HG03060 (cell line): ENCODE measurements around the gene NUDT16L1.

Experiments
- ATAC-seq: cut with Tn5 transposase; IDR thresholded peaks from one replicate; pipeline ENCODE4 v1.9.1; 2021; ENCODE audit warnings: low read depth, moderate number of reproducible peaks; ENCODE audit not compliant: unreplicated experiment

Gene NUDT16L1

DNA sequence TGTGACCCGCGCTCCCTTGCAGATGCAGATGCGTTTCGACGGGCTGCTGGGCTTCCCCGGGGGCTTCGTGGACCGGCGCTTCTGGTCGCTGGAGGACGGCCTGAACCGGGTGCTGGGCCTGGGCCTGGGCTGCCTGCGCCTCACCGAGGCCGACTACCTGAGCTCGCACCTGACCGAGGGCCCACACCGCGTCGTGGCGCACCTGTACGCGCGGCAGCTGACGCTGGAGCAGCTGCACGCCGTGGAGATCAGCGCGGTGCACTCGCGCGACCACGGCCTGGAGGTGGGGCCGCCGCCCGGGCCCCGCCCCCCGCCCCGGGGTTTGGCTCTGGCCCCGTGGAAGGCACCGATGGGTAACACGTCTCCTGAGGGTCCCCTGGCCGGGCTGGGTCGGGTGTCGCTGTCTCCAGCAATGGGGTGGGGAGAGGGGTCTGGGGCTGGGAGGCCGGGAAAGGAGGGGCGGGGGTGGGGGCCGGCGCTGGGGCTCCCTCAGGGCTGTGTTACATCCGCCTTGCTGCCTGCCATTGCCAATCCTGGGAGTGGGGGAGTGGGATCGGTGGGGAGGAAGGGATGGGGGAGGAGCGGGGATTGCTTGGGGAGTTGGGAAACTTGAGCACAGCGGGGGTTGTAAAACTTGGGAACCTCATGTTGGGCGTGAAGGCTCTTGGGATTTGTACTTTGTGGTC, 737 bp downstream of the NUDT16L1 start:
- peak; percentile 8 for ATAC-seq

DNA sequence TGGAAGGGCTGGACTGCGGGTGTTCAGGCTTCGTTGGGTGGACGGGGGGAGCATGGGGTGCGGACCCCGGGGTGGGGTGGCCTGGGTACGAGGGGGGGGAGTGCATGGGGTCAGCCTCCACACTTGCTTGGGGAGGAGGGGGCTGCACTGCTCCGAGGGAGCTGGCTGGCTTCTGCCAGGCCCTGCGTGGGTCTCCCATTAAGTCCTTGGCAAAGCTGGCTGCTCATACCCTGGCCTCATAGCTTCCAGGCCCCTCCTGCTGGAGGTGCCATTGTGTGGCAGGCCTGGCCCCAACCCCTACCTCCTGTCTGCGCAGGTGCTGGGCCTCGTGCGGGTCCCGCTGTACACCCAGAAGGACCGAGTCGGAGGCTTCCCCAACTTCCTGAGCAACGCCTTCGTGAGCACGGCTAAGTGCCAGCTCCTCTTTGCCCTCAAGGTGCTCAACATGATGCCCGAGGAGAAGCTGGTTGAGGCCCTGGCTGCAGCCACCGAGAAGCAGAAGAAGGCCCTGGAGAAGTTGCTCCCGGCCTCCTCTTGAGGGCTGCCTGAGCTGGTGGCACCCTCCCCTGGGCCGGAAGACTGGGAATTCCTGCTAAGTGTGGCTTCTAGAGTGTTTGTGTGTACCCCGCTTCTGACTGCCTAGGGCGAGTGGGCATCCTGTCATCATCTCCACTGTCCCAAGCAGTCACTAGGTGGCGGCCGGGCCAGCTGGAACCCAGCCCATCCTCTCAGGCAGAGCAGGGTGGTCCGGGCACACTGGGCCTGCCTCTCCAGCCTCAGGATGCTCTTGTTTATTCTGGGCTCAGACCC, 1.5 kb downstream of the NUDT16L1 start:
- no peak for ATAC-seq

DNA sequence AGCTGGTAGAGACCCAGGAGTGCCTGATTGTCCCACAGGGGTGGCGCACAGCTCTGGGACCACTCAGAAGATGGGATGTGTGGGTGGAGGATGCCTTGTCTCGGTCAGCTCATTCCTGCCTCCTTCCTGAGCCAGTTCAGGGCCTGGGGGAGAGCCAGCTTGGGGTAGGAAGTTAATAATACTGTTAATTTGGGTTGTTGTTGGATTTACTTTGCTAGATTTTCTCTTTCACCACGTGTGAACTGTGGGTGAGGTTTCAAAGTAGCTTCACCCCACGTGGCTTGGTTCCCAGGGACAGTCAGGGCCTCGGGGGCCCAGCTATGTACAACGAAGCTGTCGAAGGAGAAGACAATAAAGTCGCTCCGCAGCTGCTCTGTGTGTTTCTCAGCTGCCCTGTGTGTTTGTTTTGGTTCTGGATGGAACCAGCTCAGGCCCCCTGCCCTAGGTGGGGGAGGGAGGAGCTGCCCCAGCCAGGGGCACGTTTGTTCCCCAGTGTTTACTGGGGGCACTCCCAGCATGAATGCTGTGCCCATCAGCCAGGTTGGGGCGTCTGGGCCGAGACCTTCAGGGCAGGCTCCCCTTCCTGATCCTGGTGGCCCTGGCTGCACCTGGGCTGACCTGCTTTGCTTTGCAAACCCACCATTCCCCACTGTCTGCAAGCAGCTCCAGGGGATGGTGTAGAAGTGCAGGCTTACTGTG, 2.3 kb downstream of the NUDT16L1 start:
- no peak for ATAC-seq

DNA sequence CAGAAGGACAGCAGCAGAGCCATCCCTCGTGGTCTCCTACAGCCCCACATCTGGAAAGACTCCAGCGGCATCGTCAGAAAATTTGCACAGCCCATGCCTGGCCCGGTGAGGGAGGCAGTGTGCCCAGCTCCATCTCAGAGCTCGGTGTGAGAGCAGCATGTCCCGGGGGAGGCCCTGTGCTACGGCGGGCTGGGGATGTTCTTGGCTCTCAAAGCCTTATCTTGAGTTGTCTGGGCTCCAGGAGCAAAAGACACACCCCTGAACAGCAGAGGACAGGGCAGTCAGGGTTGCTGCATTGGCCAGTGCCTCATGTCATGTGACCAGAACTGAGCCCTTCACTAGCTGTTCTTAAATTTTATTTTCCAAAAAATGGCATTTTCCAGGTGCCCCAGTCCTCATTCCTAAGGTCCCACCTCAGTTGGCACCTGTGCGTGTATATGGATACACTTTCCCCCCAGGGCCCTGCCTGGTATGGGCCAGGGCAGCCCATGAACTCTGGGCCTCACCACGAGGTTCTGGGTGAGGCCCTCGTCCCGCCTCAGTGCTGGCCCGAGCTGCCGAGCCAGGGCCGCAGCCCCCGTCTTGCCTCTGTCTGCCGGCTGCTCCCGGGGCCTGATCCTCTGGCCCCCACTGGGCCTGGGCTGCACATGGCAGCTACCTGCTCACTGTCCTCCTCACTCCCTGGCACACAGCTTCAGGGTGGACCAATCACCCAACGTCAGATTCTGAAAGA, 3.0 kb downstream of the NUDT16L1 start:
- ATAC-seq, result no peak

DNA sequence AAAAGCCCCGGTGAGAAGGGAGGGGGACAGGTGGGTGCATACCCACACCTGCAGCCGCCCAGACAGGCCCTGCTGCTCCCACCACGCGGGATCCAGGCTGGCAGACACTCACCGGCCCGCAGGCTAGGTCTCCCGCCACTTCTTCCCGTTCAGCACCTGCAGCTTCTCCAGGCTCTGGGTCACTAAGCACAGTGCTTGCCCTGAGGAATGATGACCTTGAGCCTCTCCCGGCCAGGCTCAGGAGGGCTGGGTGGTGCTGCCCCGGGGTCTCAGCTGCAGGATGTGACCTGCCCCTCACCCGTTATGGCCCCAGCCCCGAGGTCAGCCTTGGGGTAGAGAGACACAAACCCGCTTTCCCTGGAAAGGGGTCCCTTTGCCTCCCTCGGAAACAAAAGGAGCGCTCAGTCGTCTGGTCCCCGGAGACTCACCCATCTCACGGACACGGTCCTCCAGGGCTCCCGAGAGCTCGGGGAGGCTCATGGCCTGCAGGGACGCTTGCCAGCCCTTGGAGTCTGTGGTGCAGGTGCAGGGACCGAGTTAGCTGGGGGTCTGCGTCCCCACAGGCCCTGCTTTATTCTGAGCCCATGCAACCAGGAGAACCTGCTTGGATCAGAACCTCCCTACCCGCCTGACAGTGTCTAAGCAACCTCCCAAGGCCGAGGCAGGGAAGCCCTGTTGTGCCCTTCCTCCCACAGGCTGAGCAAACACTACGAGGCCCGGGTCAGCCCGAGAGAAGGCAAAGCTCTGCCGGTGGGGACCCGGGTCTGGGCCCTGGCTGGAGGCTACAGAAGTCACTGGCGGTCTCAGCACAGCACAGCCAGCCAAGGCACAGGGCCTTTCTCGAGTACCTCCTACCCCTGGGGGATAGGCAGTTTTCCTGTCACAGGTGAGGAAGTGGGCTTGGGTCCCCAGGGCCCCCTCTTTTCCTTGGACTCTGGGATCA, 3.8 kb downstream of the NUDT16L1 start:
- ATAC-seq, result no peak

DNA sequence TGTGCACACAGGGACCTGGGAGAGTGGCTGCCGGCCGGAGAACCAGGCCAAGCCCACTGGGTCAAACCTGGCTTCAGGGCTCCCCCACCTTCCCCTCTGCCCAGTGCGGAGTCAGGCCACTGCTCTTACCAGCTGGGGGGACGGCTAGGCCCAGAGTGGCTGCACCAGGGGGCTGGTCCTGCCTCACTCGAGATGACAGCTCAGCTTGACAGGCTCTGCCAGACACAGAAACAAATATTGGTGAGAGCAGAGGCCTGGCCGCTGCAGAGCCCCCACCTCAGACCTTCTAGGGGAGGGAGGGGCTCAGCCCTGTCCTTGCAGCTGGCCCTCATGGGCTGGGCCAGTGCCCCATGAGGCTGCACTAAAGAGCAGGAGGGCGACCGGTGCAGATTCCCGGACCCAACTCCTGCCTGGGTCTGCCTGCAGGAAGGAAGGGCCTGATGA, 4.5 kb downstream of the NUDT16L1 start:
- no peak for ATAC-seq

DNA sequence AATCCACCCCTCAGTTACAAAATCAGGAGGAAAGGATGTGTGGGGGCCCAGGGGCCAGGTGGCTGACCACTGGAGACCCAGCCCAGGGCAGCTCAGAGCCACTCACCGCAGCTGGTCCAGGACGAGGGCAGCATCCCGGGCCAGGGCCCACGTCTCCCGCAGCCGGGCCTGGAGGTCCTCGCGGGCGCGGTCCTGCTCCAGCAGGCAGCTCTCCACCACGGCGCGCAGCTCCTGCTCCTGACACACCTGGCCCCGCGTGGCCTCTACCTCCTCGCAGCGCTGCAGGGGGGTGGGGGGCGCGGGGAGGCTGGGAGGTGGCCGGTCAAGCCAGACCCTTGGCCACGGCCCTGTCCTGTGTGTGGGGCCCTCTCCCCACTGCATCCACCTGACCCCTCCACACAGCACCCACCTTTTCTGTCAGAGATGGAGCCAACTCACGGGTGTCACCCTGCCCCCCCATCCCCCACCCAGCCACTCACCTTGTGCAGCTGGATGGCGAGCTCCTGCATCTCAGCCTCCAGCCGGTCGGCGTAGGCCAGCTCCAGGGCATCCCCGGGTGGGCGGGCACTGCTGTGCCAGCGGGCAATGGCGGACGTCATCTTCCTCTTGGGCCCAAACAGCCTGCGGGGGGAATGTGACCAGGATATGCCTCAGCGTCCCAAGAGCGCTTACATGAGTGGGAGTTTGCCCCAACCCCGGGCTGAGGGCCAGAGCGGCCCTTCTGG, 5.1 kb downstream of the NUDT16L1 start:
- no peak for ATAC-seq

DNA sequence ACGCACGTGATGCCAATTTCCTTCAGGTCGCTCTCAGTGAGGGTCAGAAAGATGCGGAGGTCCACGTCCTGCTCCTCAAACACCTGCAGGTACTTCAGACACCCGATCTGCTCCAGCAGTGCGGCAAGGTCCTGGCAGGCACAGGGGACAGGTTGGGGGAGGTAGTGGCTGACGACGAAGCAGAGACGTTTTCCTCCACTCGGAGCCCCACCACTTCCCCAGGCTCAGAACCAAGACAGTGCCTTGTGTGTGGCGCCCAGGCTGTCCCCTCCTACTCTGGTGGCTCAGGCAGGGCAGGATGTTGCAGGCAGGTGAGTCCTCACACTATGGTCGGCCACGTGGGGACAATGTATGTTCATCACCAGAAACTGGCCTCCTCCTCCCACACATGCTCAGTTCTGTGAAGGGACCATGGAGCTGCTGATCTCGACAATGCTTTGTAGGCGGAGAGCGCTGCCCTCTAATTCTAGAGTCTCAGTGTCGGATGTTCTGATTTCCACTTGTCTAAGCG, 5.7 kb downstream of the NUDT16L1 start:
- ATAC-seq, result no peak

DNA sequence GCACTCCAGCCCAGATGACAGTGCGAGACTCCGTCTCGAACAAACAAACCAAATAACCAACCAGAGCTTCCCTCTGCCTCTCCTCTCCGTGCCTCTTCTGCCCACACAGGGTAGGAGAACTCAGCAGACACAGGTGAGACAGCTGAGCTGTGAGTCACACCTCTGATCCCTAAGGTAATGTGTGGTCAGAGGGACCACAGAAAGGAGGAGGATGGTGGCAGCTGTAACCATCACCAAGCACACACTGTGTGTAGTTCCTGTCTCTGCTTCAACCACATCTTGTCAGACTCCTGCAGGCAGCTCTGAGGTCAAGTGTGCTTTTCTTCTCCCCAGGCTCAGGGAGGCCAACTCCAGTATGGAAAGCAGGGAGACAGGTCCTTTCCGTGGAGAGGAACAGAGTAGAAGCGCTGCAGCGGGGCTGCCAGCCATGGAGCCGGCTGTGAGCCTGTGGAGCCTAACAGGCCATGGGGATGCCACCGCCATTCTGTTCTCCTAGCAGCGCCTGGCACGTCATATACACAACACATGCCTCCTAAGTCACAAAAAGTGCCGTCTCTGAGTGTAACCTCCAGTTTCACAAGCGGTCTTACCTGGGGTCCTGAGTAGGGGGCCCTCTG, 7.1 kb downstream of the NUDT16L1 start:
- ATAC-seq, result no peak

DNA sequence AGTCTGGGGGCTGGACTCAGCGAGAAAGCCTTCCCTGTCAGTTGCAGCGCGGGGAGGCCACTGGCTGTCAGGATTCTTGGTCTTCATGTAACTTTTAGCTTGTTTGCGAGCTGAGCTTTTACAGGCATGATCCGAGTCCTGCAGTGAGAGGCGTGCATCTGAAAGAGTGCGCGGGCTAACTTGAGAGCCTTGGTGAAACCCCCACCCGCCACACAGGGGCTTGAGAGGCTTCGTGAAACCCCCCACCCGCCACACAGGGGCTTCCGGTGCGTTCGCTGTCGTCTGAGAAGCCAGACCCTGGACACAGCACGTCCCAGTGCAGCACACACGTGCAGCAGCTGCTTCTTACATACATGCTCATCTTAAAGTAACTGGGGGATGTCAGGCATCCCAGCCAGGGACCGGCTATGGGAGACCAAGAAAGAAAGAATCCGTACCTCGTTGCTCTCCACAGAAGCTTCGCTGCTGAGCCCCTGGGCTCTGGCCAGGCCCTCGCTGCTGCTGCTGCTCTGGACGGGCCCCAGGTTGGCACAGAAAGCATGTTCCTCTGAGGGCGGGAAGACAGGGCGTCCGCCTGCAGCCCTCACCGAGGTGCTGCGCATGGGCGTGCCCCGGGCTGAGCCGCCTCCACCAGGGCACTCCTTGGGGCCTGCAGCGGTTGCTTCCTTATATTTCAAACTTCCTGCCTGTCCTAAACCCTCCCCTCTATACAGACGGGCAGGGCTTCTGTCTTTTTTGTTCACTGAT, 7.8 kb downstream of the NUDT16L1 start:
- no peak for ATAC-seq

DNA sequence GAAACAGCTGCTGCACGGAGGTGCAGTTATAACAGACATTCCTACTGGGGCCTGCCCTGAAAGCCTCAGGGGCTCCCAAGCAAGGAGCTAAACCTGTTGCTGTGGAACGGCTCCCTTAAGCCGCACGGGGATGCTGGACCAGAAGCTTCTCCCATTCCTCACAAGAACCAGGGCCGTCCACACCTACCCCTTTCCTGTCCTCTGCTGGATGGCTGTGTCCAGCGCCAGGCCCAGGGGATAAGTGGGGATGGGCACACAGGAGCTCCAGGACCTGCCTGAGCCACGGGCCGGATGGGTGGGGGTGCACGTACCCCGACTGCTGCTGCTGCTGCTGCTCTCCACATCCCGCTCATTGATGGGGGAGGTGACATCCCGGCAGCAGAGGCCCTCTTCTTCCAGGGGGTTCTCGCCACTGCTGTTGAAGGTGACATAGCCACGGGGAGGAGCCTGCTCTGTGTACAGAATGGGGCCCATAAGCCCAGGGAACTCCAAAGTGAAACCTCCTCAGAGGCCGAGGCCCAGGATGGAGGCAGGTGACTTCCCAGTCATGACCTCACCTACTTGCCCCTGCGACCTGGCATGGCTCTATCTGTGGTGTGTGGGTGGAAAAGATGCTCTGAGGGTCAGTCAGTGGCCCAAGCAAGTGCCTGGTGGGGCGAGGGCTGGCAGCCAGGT, 8.6 kb downstream of the NUDT16L1 start:
- ATAC-seq, result no peak

DNA sequence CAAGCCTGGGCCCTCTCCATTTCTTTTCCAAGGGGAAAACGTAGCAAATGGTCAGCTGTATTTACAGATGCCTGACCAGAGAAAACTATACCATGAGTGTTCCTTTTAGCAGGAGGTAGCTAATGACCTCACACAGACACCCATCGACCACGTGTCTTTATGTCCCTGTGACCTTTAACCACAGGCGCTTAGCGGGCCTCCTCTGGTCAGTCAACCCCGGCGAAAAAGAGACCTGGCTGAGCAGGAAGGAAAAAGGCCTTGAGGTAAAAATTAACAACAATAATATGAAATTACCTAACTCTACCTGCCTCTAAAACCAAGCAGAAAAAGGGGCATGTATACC, 9.1 kb downstream of the NUDT16L1 start:
- ATAC-seq, result no peak

DNA sequence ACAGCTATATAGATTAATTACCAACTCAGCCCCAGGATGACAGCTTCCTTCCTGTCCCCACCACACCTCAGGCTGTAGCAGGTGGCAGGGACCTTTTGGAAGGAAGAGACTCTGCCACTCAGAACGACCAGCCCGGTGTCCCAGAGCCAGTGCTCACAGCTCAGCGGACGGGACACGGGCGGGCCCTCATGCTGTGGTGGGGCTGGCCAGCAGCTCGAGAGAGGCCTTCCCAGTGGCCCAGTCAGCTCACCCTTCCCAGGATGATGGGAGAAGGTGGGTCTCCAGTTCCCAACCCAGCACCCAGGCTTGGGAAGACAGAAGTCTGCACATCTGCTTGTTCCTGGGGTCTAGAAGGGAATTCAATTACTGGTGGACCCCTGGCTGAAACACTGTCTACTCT, 10.5 kb downstream of the NUDT16L1 start:
- no peak for ATAC-seq

DNA sequence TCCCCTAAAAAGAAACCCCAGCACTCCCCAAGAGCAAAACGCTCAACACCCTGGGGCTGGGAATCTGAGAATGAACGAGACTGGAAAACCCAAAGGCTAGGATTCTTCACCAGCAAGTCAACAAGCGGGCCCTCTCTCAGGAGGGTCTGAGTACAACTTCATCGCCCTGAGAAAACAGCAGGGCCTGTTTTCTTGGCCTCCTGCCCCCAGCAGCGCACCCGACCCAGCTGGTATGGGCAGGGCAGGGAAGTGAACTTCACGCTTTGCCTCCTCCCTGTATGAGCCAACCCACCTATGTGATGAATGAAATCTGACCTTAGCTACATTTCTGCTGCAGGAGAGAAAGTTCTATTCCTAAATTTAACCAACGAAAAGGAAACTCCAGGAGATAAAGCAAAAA, 11.1 kb downstream of the NUDT16L1 start:
- no peak for ATAC-seq

DNA sequence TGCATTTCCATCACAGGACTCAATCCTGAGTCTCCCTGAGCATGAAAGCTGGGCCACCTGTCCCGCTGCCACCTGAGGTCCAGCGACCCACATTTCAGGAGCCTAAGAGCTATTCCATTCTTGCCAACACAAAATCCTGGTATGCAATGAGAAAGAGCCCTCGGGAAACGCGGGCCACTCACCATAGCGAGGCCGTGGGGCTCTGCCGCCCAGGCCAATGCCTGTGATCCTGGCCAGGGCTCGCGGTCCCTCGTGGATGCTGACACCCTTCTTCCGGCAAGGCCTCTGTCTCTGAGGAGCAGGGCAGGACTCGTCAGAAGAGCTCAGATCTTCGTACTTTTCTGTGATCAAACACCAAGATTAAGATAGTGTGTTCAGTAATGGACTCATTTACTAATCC, 11.6 kb downstream of the NUDT16L1 start:
- ATAC-seq, result no peak

DNA sequence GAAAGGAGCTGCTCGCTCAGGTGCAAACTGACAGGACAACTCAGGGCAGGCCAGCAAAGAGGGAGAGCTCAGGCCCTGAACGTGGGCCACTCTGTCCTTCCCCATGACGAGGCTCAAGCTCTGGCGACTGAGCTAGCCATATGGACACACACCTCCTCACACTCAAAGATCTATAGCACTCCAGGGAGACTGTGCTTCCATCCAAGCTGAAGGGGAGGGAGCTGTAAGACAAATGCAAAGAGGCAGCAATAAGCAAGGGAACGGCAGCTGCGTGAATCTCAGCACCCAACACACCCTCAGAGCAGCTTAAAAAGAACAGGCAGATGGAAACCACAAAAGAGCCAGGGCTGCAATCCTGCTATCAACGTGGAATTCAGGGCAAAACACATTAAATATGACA, 13.5 kb downstream of the NUDT16L1 start:
- ATAC-seq, result no peak

DNA sequence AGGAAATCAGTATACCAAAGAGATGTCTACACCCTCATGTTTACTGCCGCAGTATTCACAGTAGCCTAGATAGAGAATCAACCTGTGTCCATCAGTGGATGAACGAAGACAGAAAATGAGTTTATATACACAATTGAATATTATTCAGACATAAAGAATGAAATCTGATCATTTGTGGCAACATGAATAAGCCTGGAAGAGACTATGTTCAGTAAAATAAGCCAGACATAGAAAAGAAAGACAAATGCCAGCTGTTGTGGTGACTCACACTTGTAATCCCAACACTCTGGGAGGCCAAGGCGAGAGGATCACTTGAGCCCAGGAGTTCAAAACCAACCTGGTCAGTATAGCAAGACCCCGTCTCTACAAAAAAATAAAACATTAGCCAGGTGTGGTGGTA, 16.1 kb downstream of the NUDT16L1 start:
- no peak for ATAC-seq
